H1 (cell line): ENCODE data around the gene IFT80.

ENCODE experiments used
- POLR2A ChIP-seq, 2 experiments: IDR thresholded peaks; 1 replicate in 1 of 2; 2 replicates in 1 of 2; pipeline ENCODE4 v1.6.1; 2011; ENCODE audit warnings: low read depth in 2 of 2, low read length in 2 of 2, mild to moderate bottlenecking in 2 of 2; ENCODE audit errors: control extremely low read depth in 1 of 2
- YY1 ChIP-seq: IDR thresholded peaks from 2 replicates; pipeline ENCODE4 v1.6.1; 2011; ENCODE audit warnings: low read depth, mild to moderate bottlenecking, low read length

DNA sequence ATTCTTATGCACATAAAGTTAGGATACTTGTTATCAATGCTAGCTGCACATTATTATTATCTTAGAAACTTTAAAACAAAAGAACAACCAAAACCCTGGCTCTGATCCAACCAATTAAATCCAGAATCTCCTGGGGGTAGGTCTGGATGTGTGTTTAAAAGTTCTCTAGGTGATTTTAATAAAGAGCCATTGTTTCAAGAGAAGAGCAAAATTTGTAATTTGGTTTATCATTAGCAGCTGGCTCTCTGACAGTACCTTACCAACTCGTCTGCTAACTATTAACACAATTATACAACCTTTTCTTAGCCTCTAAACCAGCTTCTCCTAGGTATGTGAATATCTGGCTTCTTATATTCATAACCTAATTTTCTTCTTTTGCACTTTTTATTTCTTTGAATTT lies 68.9 kb downstream of the IFT80 start:
- TF ChIP-seq YY1 (no peak), POLR2A (IDR thresholded peaks at IDR 0.05; ENCODE audit: control extremely low read depth in 1 of 2, low read depth in 2 of 2, low read length in 2 of 2) (no peak)
